ENCODE data around the gene TWIST2. TPM values are rescaled to one million over a fixed set of nuclear protein-coding genes. Genes with fewer than 3 reads are reported as not detected.

The TWIST2 gene
- total and polyA plus RNA-seq, 9 of the 15 experiments (the other 6 are each of a cell fraction or from before 2014, with no cell fraction given) = not detected

GRCh38 chr2:238878051-238878735 is 30.3 kb downstream of the TWIST2 start:
- intact Hi-C loops (cut with micrococcal nuclease) = no loop called here
- TF ChIP-seq ZNF274 (IDR thresholded peaks at IDR 0.05; ENCODE audit: borderline replicate concordance, low read depth, low read length) (no peak), TEAD4 (IDR thresholded peaks at IDR 0.05; ENCODE audit: low read length) (no peak), TEAD4 (CRISPR knock-in tag; IDR thresholded peaks at IDR 0.05; ENCODE audit: borderline replicate concordance) (no peak), ZNF311 (CRISPR knock-in tag; IDR thresholded peaks at IDR 0.05) (no peak), SP2 (IDR thresholded peaks at IDR 0.05; ENCODE audit: extremely low read depth, low read depth, low read length, poor library complexity, severe bottlenecking) (no peak), HOMEZ (CRISPR knock-in tag; IDR thresholded peaks at IDR 0.05) (no peak), MAFK (IDR thresholded peaks at IDR 0.05; ENCODE audit: low read length) (no peak), MAFG (tag; conservative IDR thresholded peaks at IDR 0.05) (no peak), YY1 (IDR thresholded peaks at IDR 0.05; ENCODE audit: borderline replicate concordance in 1 of 3, control insufficient read depth in 1 of 3, extremely low read depth in 1 of 3, insufficient read depth in 3 of 3, insufficient read length in 1 of 3, insufficient replicate concordance in 2 of 3, low read depth in 1 of 3, low read length in 2 of 3) (no peak), ATF1 (CRISPR knock-in tag; IDR thresholded peaks at IDR 0.05) (no peak), ATF1 (tag; IDR thresholded peaks at IDR 0.05) (no peak), ELF2 (CRISPR knock-in tag; IDR thresholded peaks at IDR 0.05) (no peak), ETV6 (IDR thresholded peaks at IDR 0.05; ENCODE audit: borderline replicate concordance in 1 of 2, low read depth in 2 of 2, low read length in 1 of 2) (no peak), ETV6 (CRISPR knock-in tag; IDR thresholded peaks at IDR 0.05; ENCODE audit: borderline replicate concordance) (no peak), ZFP36 (IDR thresholded peaks at IDR 0.05; ENCODE audit: low read depth, low read length, partially characterized antibody) (no peak), POLR2AphosphoS2 (IDR thresholded peaks at IDR 0.05; ENCODE audit: low read length) (no peak), HDGF (IDR thresholded peaks at IDR 0.05) (no peak)
- TF ChIP-seq, protein P1, sequence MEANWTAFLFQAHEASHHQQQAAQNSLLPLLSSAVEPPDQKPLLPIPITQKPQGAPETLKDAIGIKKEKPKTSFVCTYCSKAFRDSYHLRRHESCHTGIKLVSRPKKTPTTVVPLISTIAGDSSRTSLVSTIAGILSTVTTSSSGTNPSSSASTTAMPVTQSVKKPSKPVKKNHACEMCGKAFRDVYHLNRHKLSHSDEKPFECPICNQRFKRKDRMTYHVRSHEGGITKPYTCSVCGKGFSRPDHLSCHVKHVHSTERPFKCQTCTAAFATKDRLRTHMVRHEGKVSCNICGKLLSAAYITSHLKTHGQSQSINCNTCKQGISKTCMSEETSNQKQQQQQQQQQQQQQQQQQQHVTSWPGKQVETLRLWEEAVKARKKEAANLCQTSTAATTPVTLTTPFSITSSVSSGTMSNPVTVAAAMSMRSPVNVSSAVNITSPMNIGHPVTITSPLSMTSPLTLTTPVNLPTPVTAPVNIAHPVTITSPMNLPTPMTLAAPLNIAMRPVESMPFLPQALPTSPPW (CRISPR knock-in tag; IDR thresholded peaks at IDR 0.05) = no peak
- TF ChIP-seq, protein P2, sequence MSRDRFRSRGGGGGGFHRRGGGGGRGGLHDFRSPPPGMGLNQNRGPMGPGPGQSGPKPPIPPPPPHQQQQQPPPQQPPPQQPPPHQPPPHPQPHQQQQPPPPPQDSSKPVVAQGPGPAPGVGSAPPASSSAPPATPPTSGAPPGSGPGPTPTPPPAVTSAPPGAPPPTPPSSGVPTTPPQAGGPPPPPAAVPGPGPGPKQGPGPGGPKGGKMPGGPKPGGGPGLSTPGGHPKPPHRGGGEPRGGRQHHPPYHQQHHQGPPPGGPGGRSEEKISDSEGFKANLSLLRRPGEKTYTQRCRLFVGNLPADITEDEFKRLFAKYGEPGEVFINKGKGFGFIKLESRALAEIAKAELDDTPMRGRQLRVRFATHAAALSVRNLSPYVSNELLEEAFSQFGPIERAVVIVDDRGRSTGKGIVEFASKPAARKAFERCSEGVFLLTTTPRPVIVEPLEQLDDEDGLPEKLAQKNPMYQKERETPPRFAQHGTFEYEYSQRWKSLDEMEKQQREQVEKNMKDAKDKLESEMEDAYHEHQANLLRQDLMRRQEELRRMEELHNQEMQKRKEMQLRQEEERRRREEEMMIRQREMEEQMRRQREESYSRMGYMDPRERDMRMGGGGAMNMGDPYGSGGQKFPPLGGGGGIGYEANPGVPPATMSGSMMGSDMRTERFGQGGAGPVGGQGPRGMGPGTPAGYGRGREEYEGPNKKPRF (IDR thresholded peaks at IDR 0.05; ENCODE audit: low read depth, low read length) = no peak

More at GRCh38 chr2:238878051-238878735, 30.3 kb downstream of the TWIST2 start:
- Histone ChIP-seq H3K9ac (ENCODE audit: insufficient read depth in 1 of 2, low read depth in 2 of 2, low read length in 2 of 2) (no peak overlapping the region), H3K36me3 (ENCODE audit: control insufficient read depth, insufficient read depth, low read length) (no peaks in the 10 kb centered on the region), H3K4me1 (replicated peaks in 1 of 2; ENCODE audit: control insufficient read depth in 2 of 2, insufficient read depth in 2 of 2, low read length in 2 of 2) (no peaks in the 10 kb centered on the region), H4K20me1 (replicated peaks; ENCODE audit: control insufficient read depth, insufficient read depth, low read length) (no peaks in the 10 kb centered on the region), H3K9me1 (ENCODE audit: control insufficient read depth, insufficient read depth, low read length) (no peaks in the 10 kb centered on the region), H3K4me3 (no peak overlapping the region), H3K27ac (ENCODE audit: extremely low read depth, low read depth, low read length) (no peak overlapping the region), H2AFZ (ENCODE audit: low read depth, low read length) (no peak overlapping the region), H3K4me2 (ENCODE audit: insufficient read depth, low read length) (no peak overlapping the region), H3K27me3 (ENCODE audit: control insufficient read depth in 2 of 2, insufficient read depth in 2 of 2, low read length in 2 of 2) (no peaks in the 10 kb centered on the region), H3K9me3 (replicated peaks; ENCODE audit: control insufficient read depth, insufficient read depth, low read depth, low read length) (no peaks in the 10 kb centered on the region), H3K79me2 (ENCODE audit: control insufficient read depth, insufficient read depth, low read length) (no peaks in the 10 kb centered on the region)
- no peak for FAIRE-seq
- 0% methylated on average over 8 of the region's 8 CpGs for WGBS (ENCODE audit: insufficient coverage, low coverage, missing lambda C conversion rate)
- ChIA-PET POLR2A (no interaction called here), CTCF (ENCODE audit: low intra/inter-chr PET ratio) (no interaction called here)
- in situ Hi-C loops (cut with MboI) = no loop called here
- ATAC-seq = no peak
- no TSS peak for BruUV-seq (replicated peaks)
- no peak for DNase-seq (ENCODE audit: extremely low read depth in 1 of 4, low spot score in 3 of 4)

All from K562 (cell line).